Neutrophil (primary cell): ENCODE measurements around the gene GLG1.

Experiments
- H3K27ac ChIP-seq: fragments of 200-600 bp; sonication (generic); 2 replicates; pipeline ENCODE4 v1.5.1; 2016; ENCODE audit warnings: mild to moderate bottlenecking, moderate library complexity
- H3K27me3 ChIP-seq: fragments of 200-600 bp; sonication (generic); 2 replicates; pipeline ENCODE4 v1.6.0; 2016; ENCODE audit warnings: mild to moderate bottlenecking
- H3K36me3 ChIP-seq: fragments of 200-600 bp; sonication (generic); 2 replicates; pipeline ENCODE4 v1.5.1; 2017
- H3K4me1 ChIP-seq, 2 experiments: fragments of 200-600 bp in 1 of 2; sonication (generic) in 1 of 2; 1 replicate in 1 of 2; 2 replicates in 1 of 2; pipeline versions ENCODE4 v1.5.1 to v1.6.1; 2013 to 2016; ENCODE audit warnings: low read depth in 1 of 2, low read length in 1 of 2, mild to moderate bottlenecking in 1 of 2, moderate library complexity in 1 of 2; ENCODE audit not compliant: control insufficient read depth in 1 of 2, insufficient read depth in 1 of 2
- H3K4me3 ChIP-seq, 2 experiments: fragments of 200-600 bp in 1 of 2; sonication (generic) in 1 of 2; 1 replicate in 1 of 2; 2 replicates in 1 of 2; pipeline ENCODE4 v1.5.1; 2013 to 2016; ENCODE audit warnings: low read depth in 1 of 2, low read length in 1 of 2, mild to moderate bottlenecking in 1 of 2, moderate library complexity in 1 of 2
- H3K9me3 ChIP-seq: fragments of 200-600 bp; sonication (generic); 2 replicates; pipeline ENCODE4 v1.5.1; 2016
- CTCF ChIP-seq: fragments of 200-600 bp; sonication (generic); IDR thresholded peaks from 2 replicates; pipeline ENCODE4 v1.5.1; 2016; ENCODE audit warnings: antibody characterized with exemption

Gene GLG1

DNA sequence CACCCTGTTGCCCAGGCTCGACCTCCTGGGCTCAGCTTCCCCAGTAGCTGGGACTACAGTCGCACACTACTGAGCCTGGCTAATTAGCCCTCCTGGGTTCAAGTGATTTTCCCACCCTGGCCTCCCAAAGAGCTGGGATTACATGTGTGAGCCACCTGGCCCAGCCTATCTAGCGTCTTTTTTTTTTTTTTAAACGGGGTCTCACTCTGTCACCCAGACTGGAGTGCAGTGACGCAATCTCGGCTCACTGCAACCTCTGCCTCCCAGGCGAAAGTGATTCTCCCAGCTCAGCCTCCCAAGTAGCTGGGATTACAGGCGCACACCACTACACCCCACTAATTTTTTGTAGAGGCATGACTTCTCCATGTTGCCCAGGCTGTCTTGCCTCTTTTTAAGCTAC is 33.3 kb downstream of the GLG1 start:
- H3K4me1 ChIP-seq = no peaks in the 10 kb centered on the region
- H3K27ac ChIP-seq = no peak overlapping the region
- TF ChIP-seq CTCF = no peak
- no peaks in the 10 kb centered on the region for H3K9me3 ChIP-seq
- H3K27me3 ChIP-seq = no peaks in the 10 kb centered on the region
- H3K4me3 ChIP-seq = no peak overlapping the region
- no peaks in the 10 kb centered on the region for H3K36me3 ChIP-seq

GRCh38 chr16:74570412-74571301 is 36.3 kb downstream of the GLG1 start:
- Histone ChIP-seq H3K4me1 (no peaks in the 10 kb centered on the region), H3K4me3 (no peak overlapping the region), H3K27ac (no peak overlapping the region), H3K36me3 (no peaks in the 10 kb centered on the region), H3K27me3 (no peaks in the 10 kb centered on the region), H3K9me3 (no peaks in the 10 kb centered on the region)
- no peak for TF ChIP-seq CTCF

GRCh38 chr16:74568961-74569631 is 37.8 kb downstream of the GLG1 start:
- TF ChIP-seq CTCF = no peak
- H3K27ac ChIP-seq = no peak overlapping the region
- no peaks in the 10 kb centered on the region for H3K27me3 ChIP-seq
- peaks cover 3 to 10% of the 10 kb centered on the region in 2 experiments for H3K4me1 ChIP-seq
- H3K9me3 ChIP-seq = no peaks in the 10 kb centered on the region
- no peaks in the 10 kb centered on the region for H3K36me3 ChIP-seq
- no peak overlapping the region for H3K4me3 ChIP-seq

GRCh38 chr16:74567901-74568300 is 39.0 kb downstream of the GLG1 start:
- Histone ChIP-seq H3K4me1 (peaks cover 15 to 22% of the 10 kb centered on the region in 2 experiments), H3K4me3 (no peak overlapping the region), H3K27me3 (no peaks in the 10 kb centered on the region), H3K9me3 (no peaks in the 10 kb centered on the region), H3K27ac (no peak overlapping the region), H3K36me3 (no peaks in the 10 kb centered on the region)
- TF ChIP-seq CTCF = no peak

DNA sequence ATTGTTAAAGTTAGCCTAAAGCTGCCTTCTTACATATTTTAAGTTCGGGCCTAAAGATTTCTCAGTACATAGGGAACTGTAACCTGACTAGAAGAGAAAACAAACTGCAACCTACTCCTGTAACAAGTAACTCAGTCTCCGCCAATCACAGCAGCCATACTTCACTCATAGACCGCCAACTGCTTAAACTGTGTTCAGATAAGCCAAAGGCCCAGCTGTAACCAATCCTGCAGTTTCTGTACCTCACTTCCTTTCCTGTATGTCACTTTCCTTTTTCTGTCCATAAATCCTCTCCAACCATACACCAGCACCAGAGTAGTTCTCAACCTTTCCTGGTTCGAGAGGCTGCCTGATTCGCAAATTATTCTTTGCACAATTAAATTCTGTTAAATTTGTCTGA is 41.5 kb downstream of the GLG1 start:
- Histone ChIP-seq H3K27ac (peak overlapping the region; percentile 79), H3K9me3 (no peaks in the 10 kb centered on the region), H3K4me1 (peaks cover 15 to 34% of the 10 kb centered on the region in 2 experiments), H3K4me3 (no peak overlapping the region), H3K27me3 (no peaks in the 10 kb centered on the region), H3K36me3 (no peaks in the 10 kb centered on the region)
- no peak for TF ChIP-seq CTCF
